HG02588 (cell line): Measurements from ENCODE around the gene MEGF10.

Source experiments
- ATAC-seq: cut with Tn5 transposase; IDR thresholded peaks from one replicate; pipeline ENCODE4 v1.9.1; 2021; ENCODE audit warnings: mild to moderate bottlenecking, moderate library complexity; ENCODE audit not compliant: unreplicated experiment

The MEGF10 gene

GRCh38 chr5:127324756-127325155, 34.2 kb downstream of the MEGF10 start:
- no peak for ATAC-seq

- no peak for ATAC-seq
Measured at GRCh38 chr5:127326431-127326830, 35.8 kb downstream of the MEGF10 start.

GRCh38 chr5:127326976-127327755, 36.6 kb downstream of the MEGF10 start:
- no peak for ATAC-seq

- ATAC-seq = no peak
Measured at GRCh38 chr5:127330116-127330515, 39.5 kb downstream of the MEGF10 start.

- no peak for ATAC-seq
Measured at GRCh38 chr5:127331890-127332649, 41.5 kb downstream of the MEGF10 start.

GRCh38 chr5:127333483-127333882, 42.9 kb downstream of the MEGF10 start:
- no peak for ATAC-seq

GRCh38 chr5:127335381-127335780, 44.8 kb downstream of the MEGF10 start:
- ATAC-seq = no peak

- ATAC-seq = no peak
Measured at GRCh38 chr5:127337876-127338275, 47.3 kb downstream of the MEGF10 start.

- no peak for ATAC-seq
Measured at GRCh38 chr5:127338501-127338900, 47.9 kb downstream of the MEGF10 start.

GRCh38 chr5:127340606-127341005, 50.0 kb downstream of the MEGF10 start:
- ATAC-seq = no peak

- no peak for ATAC-seq
Measured at GRCh38 chr5:127342364-127342763, 51.8 kb downstream of the MEGF10 start.

GRCh38 chr5:127343313-127343712, 52.7 kb downstream of the MEGF10 start:
- ATAC-seq = no peak

- no peak for ATAC-seq
Measured at GRCh38 chr5:127343866-127344265, 53.3 kb downstream of the MEGF10 start.

GRCh38 chr5:127344931-127345330, 54.3 kb downstream of the MEGF10 start:
- ATAC-seq = no peak

- no peak for ATAC-seq
Measured at GRCh38 chr5:127351418-127351817, 60.8 kb downstream of the MEGF10 start.

GRCh38 chr5:127352068-127352467, 61.5 kb downstream of the MEGF10 start:
- no peak for ATAC-seq

- no peak for ATAC-seq
Measured at GRCh38 chr5:127353327-127353726, 62.7 kb downstream of the MEGF10 start.

- no peak for ATAC-seq
Measured at GRCh38 chr5:127353796-127354195, 63.2 kb downstream of the MEGF10 start.

GRCh38 chr5:127355337-127355736, 64.7 kb downstream of the MEGF10 start:
- no peak for ATAC-seq

GRCh38 chr5:127358284-127358683, 67.7 kb downstream of the MEGF10 start:
- ATAC-seq = no peak

GRCh38 chr5:127358740-127359139, 68.1 kb downstream of the MEGF10 start:
- ATAC-seq = no peak

- no peak for ATAC-seq
Measured at GRCh38 chr5:127359502-127359901, 68.9 kb downstream of the MEGF10 start.
